Endothelial cell of umbilical vein (primary cell): ENCODE results near the gene TENM4. TPM values are rescaled to one million over a fixed set of nuclear protein-coding genes. Genes with fewer than 3 reads are reported as not detected.

Experiments used
- BruUV-seq: library from RNA; stranded (reverse); fragments of 400-500 nt; replicated peaks from 2 replicates; lab custom pipeline; 2021; lab: Mats Ljungman, UMichigan
- CTCF ChIA-PET: fragments of 300-600, 350-600 bp; sonication (Branson Sonifier 250); formaldehyde crosslinking; loops from one replicate; lab custom pipeline; 2021; ENCODE audit warnings: antibody characterized with exemption, inconsistent platforms; lab: Charles Lee
- POLR2A ChIA-PET: fragments of 300-600, 350-600 bp; sonication (Branson Sonifier 250); formaldehyde crosslinking; loops from one replicate; lab custom pipeline; 2021; ENCODE audit warnings: antibody characterized with exemption, inconsistent platforms; lab: Charles Lee
- DNase-seq: peaks from one replicate; pipeline ENCODE4 v3.0.0-alpha.2; 2011; ENCODE audit warnings: low read depth, low spot score
- FAIRE-seq: peaks from 2 replicates; lab custom pipeline; 2011; peaks lifted over from hg19 to GRCh38; lab: Jason Lieb, UNC
- H2AFZ ChIP-seq: 2 replicates; pipeline ENCODE4 v1.6.0; 2012; ENCODE audit warnings: low read depth, low read length, control low read depth, inconsistent platforms
- H3K27ac ChIP-seq: 2 replicates; pipeline ENCODE4 v1.5.1; 2011; ENCODE audit warnings: low read depth, mild to moderate bottlenecking, control low read depth, low read length, moderate library complexity; ENCODE audit not compliant: insufficient read depth
- H3K27me3 ChIP-seq, 2 experiments: 2 replicates each; pipeline versions ENCODE4 v1.6.0 to v1.6.1; 2011; ENCODE audit warnings: low read length in 2 of 2, mixed read lengths in 1 of 2; ENCODE audit not compliant: control insufficient read depth in 2 of 2, insufficient read depth in 2 of 2
- H3K36me3 ChIP-seq, 2 experiments: 2 replicates in 1 of 2; 3 replicates in 1 of 2; pipeline ENCODE4 v1.5.1; 2011; ENCODE audit warnings: low read length in 2 of 2, mild to moderate bottlenecking in 1 of 2, moderate library complexity in 1 of 2; ENCODE audit not compliant: control insufficient read depth in 2 of 2, insufficient read depth in 2 of 2; ENCODE audit errors: extremely low read depth in 1 of 2
- H3K4me1 ChIP-seq: 3 replicates; pipeline ENCODE4 v1.5.1; 2011; ENCODE audit warnings: mild to moderate bottlenecking, low read length; ENCODE audit not compliant: control insufficient read depth, insufficient read depth; ENCODE audit errors: extremely low read depth
- H3K4me2 ChIP-seq: 2 replicates; pipeline ENCODE4 v1.6.1; 2011; ENCODE audit warnings: low read length, control low read depth, mixed read lengths; ENCODE audit not compliant: insufficient read depth
- H3K4me3 ChIP-seq, 3 experiments: fragments of 200-600 bp in 1 of 3; sonication (generic), shearing (Covaris generic) in 1 of 3; replicated peaks in 1 of 3; 2 replicates each; pipeline ENCODE4 v1.5.1; 2011 to 2016; ENCODE audit warnings: control low read depth in 3 of 3, low read length in 3 of 3, mild to moderate bottlenecking in 2 of 3, inconsistent platforms in 1 of 3, low read depth in 1 of 3, moderate library complexity in 1 of 3; ENCODE audit not compliant: insufficient read depth in 1 of 3
- H3K79me2 ChIP-seq: 2 replicates; pipeline ENCODE4 v1.6.0; 2012; ENCODE audit warnings: low read length, inconsistent platforms; ENCODE audit not compliant: control insufficient read depth, insufficient read depth
- H3K9ac ChIP-seq: replicated peaks from 2 replicates; pipeline ENCODE3; 2011; ENCODE audit warnings: low read length, control low read depth; ENCODE audit not compliant: insufficient read depth; ENCODE audit errors: extremely low read depth
- H3K9me1 ChIP-seq: replicated peaks from 3 replicates; pipeline ENCODE4 v1.6.0; 2011; ENCODE audit warnings: mild to moderate bottlenecking, low read length; ENCODE audit not compliant: control insufficient read depth, insufficient read depth; ENCODE audit errors: extremely low read depth
- H3K9me3 ChIP-seq: replicated peaks from 2 replicates; pipeline ENCODE4 v1.5.1; 2012; ENCODE audit warnings: low read length, inconsistent platforms; ENCODE audit not compliant: control insufficient read depth, insufficient read depth
- H4K20me1 ChIP-seq: replicated peaks from 2 replicates; pipeline ENCODE3; 2011; ENCODE audit warnings: mild to moderate bottlenecking, low read length; ENCODE audit not compliant: control insufficient read depth, insufficient read depth; ENCODE audit errors: extremely low read depth
- EZH2 ChIP-seq: IDR thresholded peaks from 2 replicates; pipeline ENCODE4 v1.6.1; 2012; ENCODE audit warnings: borderline replicate concordance, low read depth, mild to moderate bottlenecking, moderate library complexity, low read length, inconsistent platforms; ENCODE audit not compliant: severe bottlenecking
- FOS ChIP-seq: IDR thresholded peaks from 2 replicates; pipeline ENCODE4 v1.6.1; 2011; ENCODE audit warnings: mild to moderate bottlenecking, low read length, moderate library complexity, borderline replicate concordance; ENCODE audit not compliant: insufficient read depth
- GATA2 ChIP-seq: IDR thresholded peaks from 2 replicates; pipeline ENCODE4 v1.7.0; 2011; ENCODE audit warnings: low read depth, mild to moderate bottlenecking, moderate library complexity, mixed read lengths, low read length; ENCODE audit not compliant: insufficient read length, insufficient read depth
- JUN ChIP-seq: IDR thresholded peaks from 2 replicates; pipeline ENCODE4 v1.6.1; 2011; ENCODE audit warnings: borderline replicate concordance, low read depth; ENCODE audit not compliant: insufficient read length, insufficient read depth
- MYC ChIP-seq: IDR thresholded peaks from one replicate; pipeline ENCODE4 v1.6.1; 2011; ENCODE audit warnings: mild to moderate bottlenecking, low read depth, low read length
- POLR2A ChIP-seq: IDR thresholded peaks from 2 replicates; pipeline ENCODE4 v1.6.1; 2012; ENCODE audit warnings: low read depth, mild to moderate bottlenecking, control low read depth, low read length
- POLR2AphosphoS5 ChIP-seq: IDR thresholded peaks from 2 replicates; pipeline ENCODE4 v1.6.1; 2012; ENCODE audit warnings: low read depth, mild to moderate bottlenecking, control low read depth, low read length, moderate library complexity; ENCODE audit not compliant: insufficient read depth
- dilution Hi-C: fragments of 300-500 bp; cut with MboI; formaldehyde crosslinking; loops from one replicate; pipeline ENCODE4 v1.15.0; 2019; ENCODE audit warnings: low sequenced_read_pairs; ENCODE audit not compliant: extremely low pct_ligation_motif_present
- intact Hi-C: fragments of 100-400 bp; cut with micrococcal nuclease; formaldehyde crosslinking; loops from one replicate; pipeline ENCODE4 v1.10.0; 2022
- polyA plus RNA-seq, 4 experiments: library from polyadenylated mRNA; depleted of rRNA in 3 of 4; stranded (reverse) in 3 of 4; unstranded in 1 of 4; fragments of >200 nt; gene quantifications; 2 replicates each; pipeline versions ENCODE4 v1.2.1 to v1.2.3, GENCODE V29; 2011 to 2012; ENCODE audit warnings: missing spikeins in 1 of 4
- total RNA-seq: library from RNA; stranded (reverse); gene quantifications from 2 replicates; pipeline ENCODE4 v1.2.3, GENCODE V29; 2021
- TF ChIP-seq, protein P1 (sequence below), 2 donors: IDR thresholded peaks; 1 replicate in 1 of 2; 2 replicates in 1 of 2; pipeline ENCODE4 v1.5.1; 2011; ENCODE audit warnings: low read length in 2 of 2, mild to moderate bottlenecking in 2 of 2, moderate library complexity in 2 of 2, control low read depth in 1 of 2, inconsistent platforms in 1 of 2, low read depth in 1 of 2; ENCODE audit not compliant: insufficient read depth in 1 of 2; ENCODE audit errors: extremely low read depth in 1 of 2
- TF ChIP-seq, protein P2 (sequence below): IDR thresholded peaks from 2 replicates; pipeline ENCODE4 v1.6.1; 2011; ENCODE audit not compliant: insufficient read depth, insufficient read length

TENM4 gene
- total and polyA plus RNA-seq, 2 donors (not counting 3 experiments of a cell fraction or from before 2014, with no cell fraction given): 0.06 to 0.27 TPM

GRCh38 chr11:79314906-79315689 lies 125.7 kb downstream of the TENM4 start:
- BruUV-seq: no TSS peak
- Histone ChIP-seq H3K79me2 (no peaks in the 10 kb centered on the region), H3K9ac (no peak overlapping the region), H3K4me3 (no peak overlapping the region), H3K4me1 (no peaks in the 10 kb centered on the region), H3K4me2 (no peak overlapping the region), H3K36me3 (no peaks in the 10 kb centered on the region), H3K27ac (no peak overlapping the region), H4K20me1 (no peaks in the 10 kb centered on the region), H3K27me3 (no peaks in the 10 kb centered on the region), H2AFZ (no peak overlapping the region), H3K9me3 (peaks cover 3% of the 10 kb centered on the region), H3K9me1 (no peaks in the 10 kb centered on the region)
- ChIA-PET CTCF (no interaction called here), POLR2A (no interaction called here)
- no peak for DNase-seq
- FAIRE-seq: no peak
- dilution Hi-C loops (no loop called here), intact Hi-C loops (no loop called here)
- TF ChIP-seq GATA2 (no peak), EZH2 (no peak)

DNA sequence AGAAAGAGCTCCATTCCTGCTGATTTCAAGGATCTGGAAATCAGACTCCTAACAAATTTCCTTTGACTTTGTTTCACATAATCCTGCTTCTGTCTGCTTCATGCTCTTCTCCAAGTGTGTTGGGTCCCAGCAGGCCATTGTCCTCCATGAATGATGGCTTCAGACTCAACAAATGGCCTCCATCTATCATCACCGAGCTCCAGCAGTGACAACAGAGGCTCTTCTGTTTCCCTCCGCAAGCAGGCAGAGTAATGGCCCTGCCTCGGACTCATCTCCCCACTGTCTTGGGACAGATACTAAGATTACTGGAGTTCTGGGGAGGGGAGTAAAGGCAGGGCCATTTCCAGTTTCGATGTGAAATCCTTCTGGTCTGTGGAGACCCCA lies 127.3 kb downstream of the TENM4 start:
- no TSS peak for BruUV-seq
- no peak for FAIRE-seq
- dilution Hi-C loops: no loop called here

More for the DNA sequence above, 127.3 kb downstream of the TENM4 start:
- no peak overlapping the region for H3K4me3 ChIP-seq
- H3K9ac ChIP-seq: no peak overlapping the region
- H3K79me2 ChIP-seq: no peaks in the 10 kb centered on the region
- no peaks in the 10 kb centered on the region for H3K27me3 ChIP-seq
- no peaks in the 10 kb centered on the region for H3K9me3 ChIP-seq
- H3K36me3 ChIP-seq: no peaks in the 10 kb centered on the region
- H4K20me1 ChIP-seq: no peaks in the 10 kb centered on the region
- H3K4me1 ChIP-seq: no peaks in the 10 kb centered on the region
- intact Hi-C loops: no loop called here
- ChIA-PET CTCF (no interaction called here), POLR2A (no interaction called here)
- H3K27ac ChIP-seq: no peak overlapping the region
- H3K9me1 ChIP-seq: no peaks in the 10 kb centered on the region
- TF ChIP-seq, protein P1, sequence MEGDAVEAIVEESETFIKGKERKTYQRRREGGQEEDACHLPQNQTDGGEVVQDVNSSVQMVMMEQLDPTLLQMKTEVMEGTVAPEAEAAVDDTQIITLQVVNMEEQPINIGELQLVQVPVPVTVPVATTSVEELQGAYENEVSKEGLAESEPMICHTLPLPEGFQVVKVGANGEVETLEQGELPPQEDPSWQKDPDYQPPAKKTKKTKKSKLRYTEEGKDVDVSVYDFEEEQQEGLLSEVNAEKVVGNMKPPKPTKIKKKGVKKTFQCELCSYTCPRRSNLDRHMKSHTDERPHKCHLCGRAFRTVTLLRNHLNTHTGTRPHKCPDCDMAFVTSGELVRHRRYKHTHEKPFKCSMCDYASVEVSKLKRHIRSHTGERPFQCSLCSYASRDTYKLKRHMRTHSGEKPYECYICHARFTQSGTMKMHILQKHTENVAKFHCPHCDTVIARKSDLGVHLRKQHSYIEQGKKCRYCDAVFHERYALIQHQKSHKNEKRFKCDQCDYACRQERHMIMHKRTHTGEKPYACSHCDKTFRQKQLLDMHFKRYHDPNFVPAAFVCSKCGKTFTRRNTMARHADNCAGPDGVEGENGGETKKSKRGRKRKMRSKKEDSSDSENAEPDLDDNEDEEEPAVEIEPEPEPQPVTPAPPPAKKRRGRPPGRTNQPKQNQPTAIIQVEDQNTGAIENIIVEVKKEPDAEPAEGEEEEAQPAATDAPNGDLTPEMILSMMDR (IDR thresholded peaks at IDR 0.05; ENCODE audit: extremely low read depth in 1 of 2, insufficient read depth in 1 of 2, low read depth in 1 of 2, low read length in 2 of 2): no peak
- TF ChIP-seq MYC (no peak), POLR2AphosphoS5 (no peak), JUN (no peak), POLR2A (no peak), GATA2 (no peak), EZH2 (no peak), FOS (no peak)
- TF ChIP-seq, protein P2, sequence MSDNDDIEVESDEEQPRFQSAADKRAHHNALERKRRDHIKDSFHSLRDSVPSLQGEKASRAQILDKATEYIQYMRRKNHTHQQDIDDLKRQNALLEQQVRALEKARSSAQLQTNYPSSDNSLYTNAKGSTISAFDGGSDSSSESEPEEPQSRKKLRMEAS: no peak
- DNase-seq: no peak
- no peak overlapping the region for H3K4me2 ChIP-seq
- no peak overlapping the region for H2AFZ ChIP-seq
